PC-3 (cell line): Measurements from ENCODE around the gene POU4F1.

ENCODE experiments used
- EZH2phosphoT487 ChIP-seq: fragments of 300-600 bp; sonication (generic); IDR thresholded peaks from 2 replicates; pipeline ENCODE4 v1.6.1; 2018; ENCODE audit warnings: mild to moderate bottlenecking, antibody characterized with exemption, low read length, borderline replicate concordance
- TF ChIP-seq, protein P1 (sequence below): fragments of 300-600 bp; sonication (generic); conservative IDR thresholded peaks from 2 replicates; pipeline ENCODE4 v1.5.1; 2017; ENCODE audit warnings: antibody characterized with exemption, low read depth, mild to moderate bottlenecking, low read length

GRCh38 chr13:78599645-78600279 lies 3.6 kb downstream of the POU4F1 start:
- TF ChIP-seq, protein P1, sequence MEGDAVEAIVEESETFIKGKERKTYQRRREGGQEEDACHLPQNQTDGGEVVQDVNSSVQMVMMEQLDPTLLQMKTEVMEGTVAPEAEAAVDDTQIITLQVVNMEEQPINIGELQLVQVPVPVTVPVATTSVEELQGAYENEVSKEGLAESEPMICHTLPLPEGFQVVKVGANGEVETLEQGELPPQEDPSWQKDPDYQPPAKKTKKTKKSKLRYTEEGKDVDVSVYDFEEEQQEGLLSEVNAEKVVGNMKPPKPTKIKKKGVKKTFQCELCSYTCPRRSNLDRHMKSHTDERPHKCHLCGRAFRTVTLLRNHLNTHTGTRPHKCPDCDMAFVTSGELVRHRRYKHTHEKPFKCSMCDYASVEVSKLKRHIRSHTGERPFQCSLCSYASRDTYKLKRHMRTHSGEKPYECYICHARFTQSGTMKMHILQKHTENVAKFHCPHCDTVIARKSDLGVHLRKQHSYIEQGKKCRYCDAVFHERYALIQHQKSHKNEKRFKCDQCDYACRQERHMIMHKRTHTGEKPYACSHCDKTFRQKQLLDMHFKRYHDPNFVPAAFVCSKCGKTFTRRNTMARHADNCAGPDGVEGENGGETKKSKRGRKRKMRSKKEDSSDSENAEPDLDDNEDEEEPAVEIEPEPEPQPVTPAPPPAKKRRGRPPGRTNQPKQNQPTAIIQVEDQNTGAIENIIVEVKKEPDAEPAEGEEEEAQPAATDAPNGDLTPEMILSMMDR = no peak
- no peak for TF ChIP-seq EZH2phosphoT487
